IMR-90 (cell line): ENCODE results near the gene ZSCAN18. TPM values are rescaled to one million over a fixed set of nuclear protein-coding genes. Genes with fewer than 3 reads are reported as not detected.

ENCODE experiments used
- ATAC-seq: fragments of 200-7000 bp; cut with Tn5 transposase; 2 replicates; pipeline ENCODE4 v1.9.1; 2020; ENCODE audit warnings: low read depth, mild to moderate bottlenecking, moderate library complexity
- BruUV-seq: library from RNA; stranded (reverse); fragments of 400-500 nt; replicated peaks from 2 replicates; lab custom pipeline; 2021; lab: Mats Ljungman, UMichigan
- CTCF ChIA-PET: fragments of 300-600 bp; formaldehyde crosslinking; extraction: SDS; loops from one replicate; lab custom pipeline; 2021; ENCODE audit warnings: antibody characterized with exemption; lab: Yijun Ruan, JAX
- POLR2A ChIA-PET: fragments of 300-600 bp; sonication (Branson Sonifier 250); formaldehyde crosslinking; loops from one replicate; lab custom pipeline; 2022; ENCODE audit warnings: antibody characterized with exemption; ENCODE audit not compliant: unreplicated experiment; lab: Charles Lee
- DNase-seq: peaks from one replicate; pipeline ENCODE4 v3.0.0; 2013
- H2AFZ ChIP-seq: replicated peaks from 2 replicates; pipeline ENCODE3; 2013; ENCODE audit warnings: low read length, mild to moderate bottlenecking; ENCODE audit not compliant: poor library complexity
- H2AK5ac ChIP-seq: 2 replicates; pipeline ENCODE4 v1.6.1; 2013; ENCODE audit warnings: low read depth, low read length, inconsistent platforms
- H2AK9ac ChIP-seq: replicated peaks from 2 replicates; pipeline ENCODE3; 2013; ENCODE audit warnings: mild to moderate bottlenecking, low read depth, low read length, moderate library complexity; ENCODE audit not compliant: poor library complexity
- H2BK120ac ChIP-seq: 2 replicates; pipeline ENCODE4 v1.6.1; 2013; ENCODE audit warnings: low read depth, low read length, inconsistent platforms
- H2BK15ac ChIP-seq: 3 replicates; pipeline ENCODE4 v1.6.1; 2013; ENCODE audit warnings: low read depth, low read length, inconsistent platforms
- H2BK20ac ChIP-seq: 2 replicates; pipeline ENCODE4 v1.6.1; 2013; ENCODE audit warnings: low read depth, mild to moderate bottlenecking, inconsistent platforms, low read length, moderate library complexity
- H2BK5ac ChIP-seq: 2 replicates; pipeline ENCODE4 v1.6.1; 2013; ENCODE audit warnings: mild to moderate bottlenecking, low read depth, low read length, inconsistent platforms; ENCODE audit not compliant: poor library complexity, severe bottlenecking
- H3K14ac ChIP-seq: replicated peaks from 2 replicates; pipeline ENCODE4 v1.6.1; 2013; ENCODE audit warnings: low read depth, low read length, inconsistent platforms
- H3K18ac ChIP-seq: 2 replicates; pipeline ENCODE4 v1.6.1; 2013; ENCODE audit warnings: low read depth, low read length, control low read depth
- H3K23ac ChIP-seq: 2 replicates; pipeline ENCODE4 v1.6.1; 2013; ENCODE audit warnings: low read depth, low read length, inconsistent platforms
- H3K27ac ChIP-seq: 2 replicates; pipeline ENCODE4 v1.5.1; 2013; ENCODE audit warnings: mild to moderate bottlenecking, control low read depth, low read length; ENCODE audit not compliant: insufficient read depth
- H3K27me3 ChIP-seq: 2 replicates; pipeline ENCODE4 v1.6.1; 2013; ENCODE audit warnings: low read length; ENCODE audit not compliant: control insufficient read depth, insufficient read depth
- H3K36me3 ChIP-seq: 2 replicates; pipeline ENCODE4 v1.6.1; 2013; ENCODE audit warnings: low read length, mixed read lengths; ENCODE audit not compliant: control insufficient read depth, insufficient read depth
- H3K4ac ChIP-seq: 2 replicates; pipeline ENCODE4 v1.6.1; 2013; ENCODE audit warnings: low read depth, low read length, inconsistent platforms
- H3K4me1 ChIP-seq: 2 replicates; pipeline ENCODE4 v1.6.1; 2013; ENCODE audit warnings: low read length, mixed read lengths; ENCODE audit not compliant: control insufficient read depth, insufficient read depth
- H3K4me2 ChIP-seq: 2 replicates; pipeline ENCODE4 v1.6.1; 2013; ENCODE audit warnings: low read depth, mild to moderate bottlenecking, control low read depth, low read length, moderate library complexity
- H3K4me3 ChIP-seq: 2 replicates; pipeline ENCODE4 v1.5.1; 2013; ENCODE audit warnings: low read depth, mild to moderate bottlenecking, control low read depth, low read length, moderate library complexity; ENCODE audit not compliant: insufficient read depth
- H3K56ac ChIP-seq: 2 replicates; pipeline ENCODE4 v1.6.1; 2013; ENCODE audit warnings: low read length, inconsistent platforms; ENCODE audit not compliant: insufficient read depth; ENCODE audit errors: extremely low read depth
- H3K79me1 ChIP-seq, 2 experiments: 2 replicates each; pipeline ENCODE4 v1.6.1; 2013; ENCODE audit warnings: low read length in 2 of 2, inconsistent platforms in 1 of 2, low read depth in 1 of 2
- H3K9ac ChIP-seq: 2 replicates; pipeline ENCODE4 v1.6.1; 2013; ENCODE audit warnings: low read depth, low read length, control low read depth
- H3K9me1 ChIP-seq: 2 replicates; pipeline ENCODE4 v1.6.1; 2013; ENCODE audit warnings: low read length, inconsistent platforms; ENCODE audit not compliant: insufficient read depth
- H3K9me3 ChIP-seq: 2 replicates; pipeline ENCODE4 v1.6.1; 2013; ENCODE audit warnings: low read length; ENCODE audit not compliant: control insufficient read depth, insufficient read depth
- H4K20me1 ChIP-seq: 2 replicates; pipeline ENCODE4 v1.6.1; 2013; ENCODE audit warnings: low read length, inconsistent platforms; ENCODE audit not compliant: insufficient read depth
- H4K5ac ChIP-seq: 2 replicates; pipeline ENCODE4 v1.6.1; 2013; ENCODE audit warnings: mild to moderate bottlenecking, low read depth, low read length, control low read depth
- H4K8ac ChIP-seq, 2 experiments: 2 replicates each; pipeline ENCODE4 v1.6.1; 2013; ENCODE audit warnings: low read depth in 2 of 2, low read length in 2 of 2, control low read depth in 1 of 2, inconsistent platforms in 1 of 2
- H4K91ac ChIP-seq: 2 replicates; pipeline ENCODE4 v1.6.1; 2013; ENCODE audit warnings: low read depth, low read length, inconsistent platforms; ENCODE audit not compliant: insufficient read depth
- BHLHE40 ChIP-seq: fragments of 150-350 bp; IDR thresholded peaks from 2 replicates; pipeline ENCODE4 v1.6.1; 2016; ENCODE audit warnings: mild to moderate bottlenecking, low read depth, low read length
- CEBPB ChIP-seq: IDR thresholded peaks from 2 replicates; pipeline ENCODE4 v1.6.1; 2012; ENCODE audit warnings: low read depth, low read length, improper control_type of control experiment
- CHD1 ChIP-seq: IDR thresholded peaks from 2 replicates; pipeline ENCODE4 v1.6.1; 2012; ENCODE audit warnings: low read depth, low read length, improper control_type of control experiment
- FOS ChIP-seq: fragments of 150-350 bp; IDR thresholded peaks from 2 replicates; pipeline ENCODE4 v1.6.1; 2016; ENCODE audit warnings: low read depth, low read length
- MAFK ChIP-seq: IDR thresholded peaks from 2 replicates; pipeline ENCODE4 v1.6.1; 2012; ENCODE audit warnings: low read depth, low read length, improper control_type of control experiment
- WGBS, 2 experiments: methylation state at CpG; one replicate each; pipeline versions ENCODE4 v1.1.5 to v1.1.7; 2013; ENCODE audit warnings: missing lambda C conversion rate in 2 of 2; ENCODE audit not compliant: insufficient read length in 1 of 2; ENCODE audit errors: extremely low coverage in 2 of 2; 5-methylcytosine and 5-hydroxymethylcytosine counted together
- dilution Hi-C: fragments of 300-500 bp; cut with HindIII; formaldehyde crosslinking; loops from one replicate; pipeline ENCODE4 v1.14.3; 2018; ENCODE audit warnings: low sequenced_read_pairs; ENCODE audit not compliant: unreplicated experiment
- in situ Hi-C: fragments of 300-500 bp; cut with MboI; formaldehyde crosslinking; loops from 3 replicates; pipeline ENCODE4 v1.14.3; 2019; ENCODE audit warnings: low sequenced_read_pairs, inconsistent platforms, mixed read lengths
- intact Hi-C: fragments of 100-400 bp; cut with micrococcal nuclease; formaldehyde crosslinking; loops from 2 replicates; pipeline ENCODE4 v1.10.0; 2022
- polyA plus RNA-seq, 3 experiments: library from polyadenylated mRNA; depleted of rRNA; stranded (reverse); fragments of >200 nt; gene quantifications; 2 replicates each; pipeline ENCODE4 v1.2.3, GENCODE V29; 2012; ENCODE audit warnings: low replicate concordance in 1 of 3
- total RNA-seq: library from RNA; depleted of rRNA; stranded (reverse); fragments of >200 nt; gene quantifications from 2 replicates; pipeline ENCODE4 v1.2.3, GENCODE V29; 2012
- TF ChIP-seq, protein P1 (sequence below): fragments of 150-350 bp; IDR thresholded peaks from 2 replicates; pipeline ENCODE4 v1.6.1; 2016; ENCODE audit warnings: low read depth, mild to moderate bottlenecking, low read length, moderate library complexity, borderline replicate concordance

Gene ZSCAN18
- total and polyA plus RNA-seq, 2 of the 4 experiments (the other 2 are of a cell fraction) = 3.0 to 8.2 TPM

DNA sequence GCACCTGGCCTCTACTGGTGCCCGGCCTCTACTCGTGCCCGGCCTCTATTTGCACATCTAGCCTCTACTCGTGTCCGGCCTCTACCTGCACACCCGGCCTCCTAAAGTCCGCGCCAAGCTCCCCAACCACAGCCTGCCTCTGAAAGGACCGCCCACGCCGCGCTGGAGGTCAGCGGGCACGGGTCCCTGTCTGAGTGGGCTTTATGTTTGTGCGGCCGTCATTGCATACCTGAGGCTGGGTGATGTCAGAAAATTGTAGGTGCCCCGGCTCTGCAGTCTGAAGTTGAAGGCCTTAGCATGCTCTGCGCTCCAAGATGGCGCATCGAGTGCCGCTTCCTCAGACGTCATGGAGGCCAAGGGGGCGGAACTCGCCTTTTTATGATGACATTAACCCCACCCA, 37.8 kb downstream of the ZSCAN18 start:
- Histone ChIP-seq H3K9me1 (no peaks in the 10 kb centered on the region), H2AFZ (no peak overlapping the region), H4K20me1 (no peaks in the 10 kb centered on the region), H3K4me1 (0 out of 2 replicates have a peak, but pooled peaks cover 2% of the 10 kb centered on the region), H4K8ac (no peak overlapping the region), H3K18ac (no peak overlapping the region), H4K5ac (no peak overlapping the region), H2BK20ac (no peak overlapping the region), H4K91ac (no peak overlapping the region), H3K79me1 (no peaks in the 10 kb centered on the region), H2BK5ac (no peak overlapping the region), H2BK15ac (no peak overlapping the region), H3K4me2 (no peak overlapping the region), H3K9me3 (peaks cover 53% of the 10 kb centered on the region), H3K23ac (no peak overlapping the region), H3K4me3 (no peak overlapping the region), H3K9ac (no peak overlapping the region), H3K27ac (no peak overlapping the region), H2AK5ac (no peak overlapping the region), H2AK9ac (no peak overlapping the region), H2BK120ac (no peak overlapping the region), H3K14ac (no peak overlapping the region), H3K27me3 (no peaks in the 10 kb centered on the region), H3K4ac (no peak overlapping the region), H3K56ac (no peak overlapping the region), H3K36me3 (no peaks in the 10 kb centered on the region)
- ATAC-seq (no peak), DNase-seq (no peak)
- intact Hi-C loops = no loop called here
- dilution Hi-C loops = no loop called here
- TF ChIP-seq CHD1 = no peak
- no peak for TF ChIP-seq FOS
- TF ChIP-seq CEBPB = no peak
- TF ChIP-seq BHLHE40 = no peak
- TF ChIP-seq MAFK = no peak
- TF ChIP-seq, protein P1, sequence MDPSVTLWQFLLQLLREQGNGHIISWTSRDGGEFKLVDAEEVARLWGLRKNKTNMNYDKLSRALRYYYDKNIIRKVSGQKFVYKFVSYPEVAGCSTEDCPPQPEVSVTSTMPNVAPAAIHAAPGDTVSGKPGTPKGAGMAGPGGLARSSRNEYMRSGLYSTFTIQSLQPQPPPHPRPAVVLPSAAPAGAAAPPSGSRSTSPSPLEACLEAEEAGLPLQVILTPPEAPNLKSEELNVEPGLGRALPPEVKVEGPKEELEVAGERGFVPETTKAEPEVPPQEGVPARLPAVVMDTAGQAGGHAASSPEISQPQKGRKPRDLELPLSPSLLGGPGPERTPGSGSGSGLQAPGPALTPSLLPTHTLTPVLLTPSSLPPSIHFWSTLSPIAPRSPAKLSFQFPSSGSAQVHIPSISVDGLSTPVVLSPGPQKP = no peak
- in situ Hi-C loops = no loop called here
- WGBS, 2 experiments = 80% methylated on average over 2 of the region's 24 CpGs; no CpG with 5 or more reads in 1 of the 2 experiments
- POLR2A ChIA-PET = no interaction called here
- BruUV-seq = no TSS peak
- CTCF ChIA-PET = no interaction called here
